Lung (tissue), 12 donors: ENCODE results near the gene UCN3. TPM values are rescaled to one million over a fixed set of nuclear protein-coding genes. Genes with fewer than 3 reads are reported as not detected.
"Not testable (repeated sequence)": the region's sequence is repeated elsewhere in the genome, so short reads cannot be mapped to it uniquely, and the experiment has no call there.

Experiments used
- ATAC-seq: fragments of 200-7000 bp; cut with Tn5 transposase; one replicate; pipeline ENCODE4 v1.9.1; 2020; ENCODE audit warnings: moderate number of reproducible peaks; ENCODE audit not compliant: insufficient read depth, low FRiP score
- DNase-seq, 3 donors: peaks; one replicate each; pipeline ENCODE4 v3.0.0-alpha.2; 2013 to 2017
- H3K27ac ChIP-seq, 2 donors: one replicate each; pipeline ENCODE4 v1.5.1; 2013; ENCODE audit warnings: mild to moderate bottlenecking in 2 of 2, moderate library complexity in 2 of 2, control low read depth in 1 of 2, inconsistent platforms in 1 of 2, low read depth in 1 of 2, low read length in 1 of 2
- H3K27me3 ChIP-seq, 3 donors: one replicate each; pipeline ENCODE4 v1.5.1; 2013; ENCODE audit warnings: low read length in 2 of 3; ENCODE audit not compliant: control insufficient read depth in 3 of 3, insufficient read depth in 3 of 3
- H3K36me3 ChIP-seq, 4 donors: one replicate each; pipeline ENCODE4 v1.5.1; 2013; ENCODE audit warnings: low read length in 4 of 4, mild to moderate bottlenecking in 1 of 4, moderate library complexity in 1 of 4; ENCODE audit not compliant: control insufficient read depth in 4 of 4, insufficient read depth in 4 of 4
- H3K4me1 ChIP-seq, 5 donors: one replicate each; pipeline ENCODE4 v1.5.1; 2013; ENCODE audit warnings: low read length in 5 of 5, mild to moderate bottlenecking in 2 of 5, moderate library complexity in 1 of 5; ENCODE audit not compliant: control insufficient read depth in 5 of 5, insufficient read depth in 5 of 5
- H3K4me3 ChIP-seq: one replicate; pipeline ENCODE4 v1.5.1; 2013; ENCODE audit warnings: mild to moderate bottlenecking, control low read depth, moderate library complexity
- H3K9ac ChIP-seq, 2 donors: one replicate each; pipeline ENCODE4 v1.5.1; 2013; ENCODE audit warnings: low read length in 2 of 2, control low read depth in 1 of 2; ENCODE audit not compliant: insufficient read depth in 1 of 2
- H3K9me3 ChIP-seq, 4 donors: one replicate each; pipeline ENCODE4 v1.5.1; 2013; ENCODE audit warnings: low read length in 3 of 4, mild to moderate bottlenecking in 1 of 4, moderate library complexity in 1 of 4; ENCODE audit not compliant: control insufficient read depth in 4 of 4, insufficient read depth in 3 of 4
- WGBS, 2 donors: extraction: QIAGEN DNeasy Blood & Tissue Kit; methylation state at CpG; one replicate each; pipeline ENCODE4 v1.1.7; 2013; 5-methylcytosine and 5-hydroxymethylcytosine counted together
- polyA plus RNA-seq, 2 donors: library from polyadenylated mRNA; stranded (reverse); fragments of 200-250 nt; gene quantifications; one replicate each; pipeline ENCODE4 v1.2.1, GENCODE V29; 2013
- total RNA-seq, 2 donors: library from RNA; depleted of rRNA in 1 of 2; stranded (reverse); fragments of >200 nt in 1 of 2; gene quantifications; one replicate each; pipeline ENCODE4 v1.2.1, GENCODE V29; 2014 to 2021
- TF ChIP-seq, protein P1 (sequence below): IDR thresholded peaks from 2 replicates; pipeline ENCODE4 v1.5.1; 2012; ENCODE audit warnings: mild to moderate bottlenecking; ENCODE audit errors: control extremely low read depth, extremely low read depth
- donor health status: control.
- donor health status: control.
- donor health status: Bipolar disorder and iron deficiency.
- donor health status: healthy.
- donor health status: DM: yes; HTN: yes; CAD: no.

UCN3 gene
- total and polyA plus RNA-seq, 4 donors, result 0.17 to 0.77 (median 0.53) TPM

DNA sequence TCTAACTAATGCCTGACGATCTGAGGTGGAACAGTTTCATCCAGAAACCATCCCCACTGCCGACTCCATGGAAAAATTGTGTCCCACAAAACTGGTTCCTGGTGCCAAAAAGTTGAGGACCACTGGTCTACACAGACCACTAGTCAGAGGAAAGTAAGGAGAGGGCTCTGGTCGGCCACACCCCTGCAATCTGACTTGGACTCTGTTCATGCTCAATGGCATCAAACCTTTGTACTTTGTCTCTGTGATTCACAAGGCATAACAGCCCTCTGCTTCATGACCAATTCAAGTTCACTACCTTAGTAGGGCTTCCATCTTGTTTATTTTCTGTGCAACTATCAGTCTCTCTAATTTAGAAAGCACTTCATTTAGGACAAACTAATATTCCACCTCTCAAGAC lies 38.0 kb downstream of the UCN3 start:
- 87 to 97% methylated on average over 3 of the region's 3 CpGs for WGBS, 2 donors
- H3K9ac ChIP-seq, result no peak overlapping the region
- no peak overlapping the region for H3K27ac ChIP-seq
- no peaks in the 10 kb centered on the region for H3K27me3 ChIP-seq
- no peaks in the 10 kb centered on the region for H3K36me3 ChIP-seq
- TF ChIP-seq, protein P1, sequence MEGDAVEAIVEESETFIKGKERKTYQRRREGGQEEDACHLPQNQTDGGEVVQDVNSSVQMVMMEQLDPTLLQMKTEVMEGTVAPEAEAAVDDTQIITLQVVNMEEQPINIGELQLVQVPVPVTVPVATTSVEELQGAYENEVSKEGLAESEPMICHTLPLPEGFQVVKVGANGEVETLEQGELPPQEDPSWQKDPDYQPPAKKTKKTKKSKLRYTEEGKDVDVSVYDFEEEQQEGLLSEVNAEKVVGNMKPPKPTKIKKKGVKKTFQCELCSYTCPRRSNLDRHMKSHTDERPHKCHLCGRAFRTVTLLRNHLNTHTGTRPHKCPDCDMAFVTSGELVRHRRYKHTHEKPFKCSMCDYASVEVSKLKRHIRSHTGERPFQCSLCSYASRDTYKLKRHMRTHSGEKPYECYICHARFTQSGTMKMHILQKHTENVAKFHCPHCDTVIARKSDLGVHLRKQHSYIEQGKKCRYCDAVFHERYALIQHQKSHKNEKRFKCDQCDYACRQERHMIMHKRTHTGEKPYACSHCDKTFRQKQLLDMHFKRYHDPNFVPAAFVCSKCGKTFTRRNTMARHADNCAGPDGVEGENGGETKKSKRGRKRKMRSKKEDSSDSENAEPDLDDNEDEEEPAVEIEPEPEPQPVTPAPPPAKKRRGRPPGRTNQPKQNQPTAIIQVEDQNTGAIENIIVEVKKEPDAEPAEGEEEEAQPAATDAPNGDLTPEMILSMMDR, result no peak
- H3K9me3 ChIP-seq, result no peaks in the 10 kb centered on the region
- H3K4me3 ChIP-seq, result no peak overlapping the region
- ATAC-seq, result no peak
- no peak for DNase-seq
- peaks cover 0 to 4% (median 0%) of the 10 kb centered on the region in 5 donors for H3K4me1 ChIP-seq

DNA sequence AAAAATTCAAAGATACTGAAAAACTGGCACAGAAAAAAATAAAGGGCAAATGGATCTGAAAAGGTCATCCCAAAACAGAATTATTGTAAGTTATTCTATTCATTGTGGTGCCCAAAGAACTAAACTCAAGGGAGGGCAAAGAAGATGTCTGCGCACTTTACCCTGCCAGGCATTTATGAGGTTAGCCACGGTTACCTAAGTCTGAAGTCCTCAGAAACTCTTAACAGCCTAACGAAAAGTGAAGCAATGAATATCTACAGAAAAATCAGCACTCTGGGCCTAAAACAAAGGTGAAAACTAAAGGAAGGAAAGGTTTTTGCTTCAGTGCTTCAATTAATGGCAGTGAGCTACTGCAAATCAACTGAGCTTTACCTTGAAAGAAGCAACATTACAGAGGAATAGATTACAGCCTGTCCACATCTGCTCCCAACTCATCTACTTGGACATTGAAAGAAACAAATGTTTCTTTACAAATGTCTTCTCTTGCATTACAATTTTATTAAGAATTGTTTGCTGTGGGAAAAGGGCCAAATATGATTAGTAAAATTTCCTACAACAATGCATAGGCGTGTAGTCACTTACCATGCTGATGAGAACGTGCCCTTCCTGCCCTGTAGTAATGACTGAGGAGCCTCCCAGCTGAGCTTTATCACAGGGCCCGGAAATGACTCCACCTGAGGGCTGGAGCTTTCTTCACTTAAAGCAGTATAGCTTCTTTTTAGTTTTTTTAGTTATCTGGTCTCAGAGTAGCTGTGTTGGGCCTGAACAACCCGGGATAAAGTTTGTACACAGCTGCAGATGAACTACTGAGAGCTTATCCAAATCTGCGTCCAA lies 39.7 kb downstream of the UCN3 start, which contains the start of gene TUBAL3:
TSS of gene TUBAL3 (minus strand) at position 621 of the 834 bp plus-strand sequence. CDS start at position 585, 36 bp downstream.
- no peaks in the 10 kb centered on the region for H3K27me3 ChIP-seq
- H3K4me3 ChIP-seq, result no peak within 1 kb of the TSS
- no peak within 1 kb of the TSS for H3K27ac ChIP-seq
- TF ChIP-seq, protein P1, result no peak
- DNase-seq (peak in 1 of 3 donors; percentile 6), ATAC-seq (no peak)
- peaks cover 0 to 4% (median 0%) of the 10 kb centered on the region in 5 donors for H3K4me1 ChIP-seq
- H3K9me3 ChIP-seq, result no peaks in the 10 kb centered on the region
- WGBS, 2 donors, result 68 to 74% methylated on average over 8 of the region's 8 CpGs
- H3K36me3 ChIP-seq, result no peaks in the 10 kb centered on the region
- no peak within 1 kb of the TSS for H3K9ac ChIP-seq

DNA sequence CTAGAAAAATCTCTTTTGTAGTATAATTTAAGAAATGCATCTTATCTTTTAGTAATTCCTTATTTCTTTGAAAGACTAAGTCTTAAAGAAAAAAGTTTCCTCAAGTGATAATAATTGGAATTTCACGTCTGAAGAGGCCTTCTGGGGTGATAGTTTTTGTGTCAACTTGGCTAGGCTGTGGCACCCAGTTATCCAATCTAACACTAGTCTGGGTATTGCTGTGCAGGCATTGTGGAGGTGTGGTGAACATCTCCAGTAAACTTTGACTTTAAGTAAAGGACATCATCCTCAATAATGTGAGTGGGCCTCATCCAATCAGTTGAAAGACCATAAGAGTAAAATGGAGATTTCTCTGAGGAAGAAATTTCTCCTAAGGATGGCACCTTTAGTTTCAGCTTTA lies 42.2 kb downstream of the UCN3 start:
- ATAC-seq, result no peak
- WGBS, 2 donors, result 66 to 75% methylated on average over 1 of the region's 1 CpG
- TF ChIP-seq, protein P1, result no peak

GRCh38 chr10:5410787-5411186 lies 46.0 kb downstream of the UCN3 start:
- not testable (repeated sequence) for H3K4me3 ChIP-seq, H3K9me3 ChIP-seq, H3K27ac ChIP-seq, ATAC-seq, H3K9ac ChIP-seq, H3K27me3 ChIP-seq, DNase-seq, H3K36me3 ChIP-seq
- H3K4me1 ChIP-seq, result peaks cover 0 to 14% (median 0%) of the 10 kb centered on the region in 5 donors

More for the DNA sequence above, 42.2 kb downstream of the UCN3 start:
- H3K27ac ChIP-seq, result no peak overlapping the region
- peaks cover 0 to 4% (median 0%) of the 10 kb centered on the region in 5 donors for H3K4me1 ChIP-seq
- no peak for DNase-seq
- no peak overlapping the region for H3K4me3 ChIP-seq
- H3K9ac ChIP-seq, result no peak overlapping the region
- H3K27me3 ChIP-seq, result no peaks in the 10 kb centered on the region
- H3K9me3 ChIP-seq, result no peaks in the 10 kb centered on the region
- H3K36me3 ChIP-seq, result no peaks in the 10 kb centered on the region
